ENCODE results near the gene PRCD. TPM values are rescaled to one million over a fixed set of nuclear protein-coding genes. Genes with fewer than 3 reads are reported as not detected.
"Not testable (repeated sequence)": the region's sequence is repeated elsewhere in the genome, so short reads cannot be mapped to it uniquely, and the experiment has no call there.

Gene PRCD
- total and polyA plus RNA-seq, 3 donors from 2014 or later, result 3.2 to 4.6 (median 3.8) TPM

GRCh38 chr17:76562734-76563148 is 22.9 kb downstream of the PRCD start:
- WGBS, 2 donors, result 49 to 79% methylated on average over 6 of the region's 6 CpGs
- Histone ChIP-seq H3K4me1 (peaks cover 38% of the 10 kb centered on the region), H3K9me3 (no peaks in the 10 kb centered on the region), H3K36me3 (ENCODE audit: low read depth, missing control alignments) (no peaks in the 10 kb centered on the region), H3K27ac (peak overlapping the region in 1 of 2 donors; percentile 29), H3K4me3 (no peak overlapping the region), H3K27me3 (no peaks in the 10 kb centered on the region)
- peak; percentile 59 for DNase-seq
- TF ChIP-seq, protein P1, sequence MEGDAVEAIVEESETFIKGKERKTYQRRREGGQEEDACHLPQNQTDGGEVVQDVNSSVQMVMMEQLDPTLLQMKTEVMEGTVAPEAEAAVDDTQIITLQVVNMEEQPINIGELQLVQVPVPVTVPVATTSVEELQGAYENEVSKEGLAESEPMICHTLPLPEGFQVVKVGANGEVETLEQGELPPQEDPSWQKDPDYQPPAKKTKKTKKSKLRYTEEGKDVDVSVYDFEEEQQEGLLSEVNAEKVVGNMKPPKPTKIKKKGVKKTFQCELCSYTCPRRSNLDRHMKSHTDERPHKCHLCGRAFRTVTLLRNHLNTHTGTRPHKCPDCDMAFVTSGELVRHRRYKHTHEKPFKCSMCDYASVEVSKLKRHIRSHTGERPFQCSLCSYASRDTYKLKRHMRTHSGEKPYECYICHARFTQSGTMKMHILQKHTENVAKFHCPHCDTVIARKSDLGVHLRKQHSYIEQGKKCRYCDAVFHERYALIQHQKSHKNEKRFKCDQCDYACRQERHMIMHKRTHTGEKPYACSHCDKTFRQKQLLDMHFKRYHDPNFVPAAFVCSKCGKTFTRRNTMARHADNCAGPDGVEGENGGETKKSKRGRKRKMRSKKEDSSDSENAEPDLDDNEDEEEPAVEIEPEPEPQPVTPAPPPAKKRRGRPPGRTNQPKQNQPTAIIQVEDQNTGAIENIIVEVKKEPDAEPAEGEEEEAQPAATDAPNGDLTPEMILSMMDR (IDR thresholded peaks at IDR 0.05), result no peak
- intact Hi-C loops (cut with DNase I; ENCODE audit: low total_unique reads), result no loop called here

- intact Hi-C loops (cut with DNase I; ENCODE audit: low total_unique reads); H3K27ac ChIP-seq; H3K36me3 ChIP-seq (ENCODE audit: low read depth, missing control alignments); H3K9me3 ChIP-seq; H3K4me3 ChIP-seq; H3K27me3 ChIP-seq; DNase-seq: not testable (repeated sequence)
- 69 to 72% methylated on average over 2 of the region's 2 CpGs for WGBS, 2 donors
- H3K4me1 ChIP-seq, result peaks cover 41% of the 10 kb centered on the region
Measured at GRCh38 chr17:76563359-76563758, 23.5 kb downstream of the PRCD start.

- H3K4me1 ChIP-seq, result peaks cover 37% of the 10 kb centered on the region
- H3K27me3 ChIP-seq; H3K9me3 ChIP-seq; intact Hi-C loops (cut with DNase I; ENCODE audit: low total_unique reads); DNase-seq; H3K4me3 ChIP-seq; H3K27ac ChIP-seq; H3K36me3 ChIP-seq (ENCODE audit: low read depth, missing control alignments): not testable (repeated sequence)
- 82 to 87% methylated on average over 6 to 8 of the region's 8 CpGs for WGBS, 2 donors
Measured at GRCh38 chr17:76564991-76565727, 25.3 kb downstream of the PRCD start.

DNA sequence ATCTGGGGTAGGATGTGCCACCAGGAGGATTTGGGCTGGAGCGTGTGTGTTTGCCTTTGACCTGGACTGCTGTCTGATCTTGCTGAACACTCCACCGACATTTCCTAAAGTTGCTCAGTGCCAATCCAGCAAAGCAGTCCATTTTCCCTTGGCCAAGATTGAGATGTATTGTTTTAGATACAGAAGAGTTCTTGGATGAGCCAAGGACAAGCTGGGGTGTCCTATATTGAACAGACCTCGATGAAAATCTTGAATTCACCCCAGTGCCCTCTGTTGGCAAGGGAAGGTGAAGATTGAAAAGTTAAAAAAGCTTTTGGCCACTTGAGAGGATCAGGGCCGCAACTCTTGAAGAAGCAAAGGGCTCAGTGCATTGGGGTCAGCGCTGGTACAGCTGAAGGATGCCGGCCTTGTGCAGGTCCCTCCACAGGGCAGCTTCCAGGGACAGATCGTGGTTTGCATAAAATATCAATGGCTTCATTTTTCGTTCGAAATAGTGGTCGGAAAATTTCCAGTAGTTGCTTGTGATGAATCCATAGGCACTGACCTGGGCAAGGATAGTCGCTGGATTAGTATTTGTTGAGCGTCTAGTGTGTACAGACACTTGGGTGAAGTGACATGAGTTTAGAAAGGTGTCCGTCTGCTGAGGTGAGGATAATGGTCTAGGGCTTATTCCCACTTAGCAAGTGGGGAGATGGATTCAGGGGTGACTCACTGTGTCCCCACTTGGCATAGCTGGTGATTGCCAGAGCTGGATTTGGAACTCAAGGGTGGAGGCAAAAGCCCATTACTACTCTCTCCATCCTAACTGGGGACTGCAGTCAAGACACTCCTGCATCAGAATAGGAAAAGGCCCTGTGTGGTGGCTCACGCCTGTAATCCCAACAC is 26.1 kb downstream of the PRCD start:
- DNase-seq, result no peak
- Histone ChIP-seq H3K4me3 (no peak overlapping the region), H3K4me1 (peaks cover 35% of the 10 kb centered on the region), H3K27ac (no peak overlapping the region), H3K36me3 (ENCODE audit: low read depth, missing control alignments) (no peaks in the 10 kb centered on the region), H3K9me3 (no peaks in the 10 kb centered on the region), H3K27me3 (no peaks in the 10 kb centered on the region)
- no peak for TF ChIP-seq POLR2A (IDR thresholded peaks at IDR 0.05)
- TF ChIP-seq, protein P1 (IDR thresholded peaks at IDR 0.05), result no peak
- intact Hi-C loops (cut with DNase I; ENCODE audit: low total_unique reads), result no loop called here
- 89 to 90% methylated on average over 14 of the region's 14 CpGs for WGBS, 2 donors

- no peak overlapping the region for H3K4me3 ChIP-seq
- peaks cover 29% of the 10 kb centered on the region for H3K4me1 ChIP-seq
- WGBS, 2 donors, result 72 to 73% methylated on average over 3 of the region's 3 CpGs
Measured at GRCh38 chr17:76566613-76566943, 26.7 kb downstream of the PRCD start.

More at GRCh38 chr17:76566613-76566943, 26.7 kb downstream of the PRCD start:
- no peak overlapping the region for H3K27ac ChIP-seq
- no peaks in the 10 kb centered on the region for H3K36me3 ChIP-seq (ENCODE audit: low read depth, missing control alignments)
- H3K27me3 ChIP-seq, result no peaks in the 10 kb centered on the region
- intact Hi-C loops (cut with DNase I; ENCODE audit: low total_unique reads), result no loop called here
- DNase-seq, result no peak
- H3K9me3 ChIP-seq, result no peaks in the 10 kb centered on the region
- TF ChIP-seq POLR2A (IDR thresholded peaks at IDR 0.05), result no peak
- TF ChIP-seq, protein P1 (IDR thresholded peaks at IDR 0.05), result no peak

All from testis (tissue), 3 donors.